HG03095 (cell line): Measurements from ENCODE around the gene ZNF133.
"Not testable (repeated sequence)": the region's sequence is repeated elsewhere in the genome, so short reads cannot be mapped to it uniquely, and the experiment has no call there.

ENCODE experiments used
- ATAC-seq: cut with Tn5 transposase; IDR thresholded peaks from one replicate; pipeline ENCODE4 v1.9.1; 2021; ENCODE audit warnings: moderate library complexity; ENCODE audit not compliant: unreplicated experiment

Gene ZNF133

DNA sequence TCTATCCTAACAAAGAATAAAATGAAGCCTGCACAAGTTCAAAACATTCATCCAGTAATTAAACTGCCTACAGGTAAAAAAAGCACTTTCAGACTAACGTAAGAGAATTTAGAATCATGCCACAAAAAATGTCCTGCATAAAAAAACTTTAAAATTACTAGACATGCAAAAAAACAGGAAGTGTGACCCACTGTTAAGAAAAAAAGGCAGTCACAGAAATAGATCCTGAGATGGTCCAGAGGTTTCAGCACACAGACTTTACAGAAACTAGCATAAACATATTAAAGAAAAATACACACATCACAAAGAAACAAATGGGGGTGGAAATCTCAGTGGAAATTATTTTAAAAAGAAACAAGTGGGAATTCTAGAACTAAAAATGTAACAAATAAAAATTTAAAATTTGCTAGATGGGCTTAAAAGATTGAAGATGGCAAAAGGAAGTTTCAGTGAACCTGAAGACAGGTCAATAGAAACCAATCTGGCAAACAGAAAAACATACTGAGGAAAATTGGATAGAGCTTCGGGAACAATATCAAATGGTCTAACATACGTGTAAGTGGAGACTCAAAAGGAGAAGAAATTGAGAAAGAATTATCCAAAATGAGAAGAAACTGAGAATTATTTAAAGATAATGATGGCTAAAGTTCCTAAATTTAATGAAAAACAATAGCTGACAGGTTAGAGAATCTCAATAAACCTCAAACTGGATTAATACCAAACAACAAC lies 3.4 kb upstream of the ZNF133 start:
- ATAC-seq = no peak

GRCh38 chr20:18287546-18287914 lies 797 bp upstream of the ZNF133 start:
- ATAC-seq = no peak

GRCh38 chr20:18288749-18289267 lies 481 bp downstream of the ZNF133 start:
- ATAC-seq = no peak

DNA sequence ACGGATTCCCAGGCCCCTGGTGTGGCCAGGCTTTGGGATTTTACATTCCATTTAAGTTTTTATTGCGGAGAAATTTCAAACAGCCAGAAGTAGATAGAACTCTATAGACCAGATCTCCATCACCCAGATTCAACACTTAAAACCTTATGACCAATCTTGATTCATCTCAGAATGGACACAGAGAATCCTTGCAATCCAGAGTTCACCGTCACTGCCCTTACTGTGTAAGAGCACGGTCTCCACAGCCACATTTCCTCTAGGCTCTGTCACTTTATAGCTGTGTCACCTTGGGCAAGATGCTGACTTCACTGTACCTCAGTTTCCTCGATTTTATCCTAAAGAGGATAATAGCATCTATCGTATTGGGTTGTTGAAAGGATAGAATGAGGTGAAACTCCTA lies 979 bp downstream of the ZNF133 start:
- no peak for ATAC-seq

DNA sequence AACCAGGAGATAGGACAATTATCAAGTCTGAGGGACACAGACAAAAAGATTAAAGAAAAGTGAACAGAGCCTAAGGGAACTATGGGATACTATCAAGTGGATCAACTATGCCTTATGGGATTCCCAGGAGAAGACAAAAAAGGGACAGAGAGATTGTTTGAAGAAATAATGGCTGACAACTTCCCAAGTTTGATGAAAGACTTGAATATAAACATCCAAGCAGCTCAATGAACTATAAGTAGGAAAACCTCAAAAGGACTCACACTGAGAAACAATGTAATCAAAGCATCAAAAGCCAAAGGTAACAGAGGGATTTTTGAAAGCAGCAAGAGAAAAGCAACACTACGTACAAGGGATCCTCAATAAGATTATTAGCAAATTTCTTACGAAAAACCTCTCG lies 11.0 kb downstream of the ZNF133 start:
- ATAC-seq = no peak

DNA sequence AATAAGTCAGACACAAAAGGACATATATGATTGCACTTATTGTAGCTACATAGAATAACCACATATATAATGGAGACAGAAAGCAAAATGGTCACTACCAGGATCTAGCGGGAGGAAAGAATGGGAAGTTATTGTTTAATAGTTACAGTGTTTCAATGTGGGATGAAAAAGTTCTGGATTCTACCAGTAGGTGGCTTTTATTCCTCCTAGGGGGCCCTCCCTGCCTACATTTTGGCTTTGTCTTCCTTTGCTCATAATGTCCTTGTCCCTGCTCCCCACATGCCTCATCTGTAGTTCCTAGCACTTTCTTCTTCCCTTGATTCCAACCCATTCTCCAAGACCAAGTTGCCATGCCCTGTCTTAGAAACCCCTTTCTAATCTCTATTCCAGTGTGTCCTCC lies 16.3 kb downstream of the ZNF133 start:
- ATAC-seq = no peak

DNA sequence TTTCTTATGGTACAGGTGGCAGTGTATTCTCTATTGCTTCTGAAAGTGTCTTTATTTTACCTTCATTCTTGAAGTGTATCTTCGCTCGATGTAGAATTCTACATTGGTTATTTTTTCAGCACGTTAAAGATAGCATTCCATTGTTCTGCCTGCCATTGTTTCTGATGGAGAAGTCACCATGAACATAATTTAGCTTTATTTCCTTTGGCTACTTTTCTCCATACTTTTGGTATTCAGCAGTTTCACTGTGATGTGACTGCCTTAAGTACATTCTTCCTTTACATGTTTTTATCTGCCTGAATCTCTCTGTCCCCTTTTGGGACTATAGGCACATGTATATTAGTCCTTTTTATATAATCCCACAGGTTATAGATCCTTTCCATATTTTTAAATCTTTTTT lies 19.0 kb downstream of the ZNF133 start:
- no peak for ATAC-seq

- ATAC-seq = no peak
Observed at GRCh38 chr20:18310051-18310450, 21.7 kb downstream of the ZNF133 start.

DNA sequence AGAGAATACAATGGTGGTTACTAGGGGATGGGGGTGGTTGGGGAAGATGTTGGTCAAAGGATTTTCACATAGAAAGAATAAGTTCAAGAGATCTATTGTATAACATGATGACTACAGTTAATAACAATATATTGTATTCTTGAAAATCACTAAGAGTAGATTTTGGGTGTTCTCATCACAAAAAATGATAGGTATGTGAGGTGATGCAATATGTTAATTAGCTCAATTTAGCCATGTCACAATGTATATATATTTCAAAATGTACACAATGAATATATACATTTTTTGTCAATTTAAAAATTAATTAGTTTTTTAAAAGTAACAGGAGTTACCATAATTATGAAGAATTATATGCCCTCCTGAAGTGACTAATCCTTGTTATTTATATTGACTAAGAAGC lies 22.3 kb downstream of the ZNF133 start:
- ATAC-seq = no peak

- ATAC-seq = no peak
Observed at GRCh38 chr20:18312723-18313122, 24.4 kb downstream of the ZNF133 start.

- no peak for ATAC-seq
Observed at GRCh38 chr20:18313411-18313810, 25.1 kb downstream of the ZNF133 start.

GRCh38 chr20:18314786-18315406 lies 26.6 kb downstream of the ZNF133 start:
- ATAC-seq = no peak

GRCh38 chr20:18316166-18316565 lies 27.8 kb downstream of the ZNF133 start:
- no peak for ATAC-seq

DNA sequence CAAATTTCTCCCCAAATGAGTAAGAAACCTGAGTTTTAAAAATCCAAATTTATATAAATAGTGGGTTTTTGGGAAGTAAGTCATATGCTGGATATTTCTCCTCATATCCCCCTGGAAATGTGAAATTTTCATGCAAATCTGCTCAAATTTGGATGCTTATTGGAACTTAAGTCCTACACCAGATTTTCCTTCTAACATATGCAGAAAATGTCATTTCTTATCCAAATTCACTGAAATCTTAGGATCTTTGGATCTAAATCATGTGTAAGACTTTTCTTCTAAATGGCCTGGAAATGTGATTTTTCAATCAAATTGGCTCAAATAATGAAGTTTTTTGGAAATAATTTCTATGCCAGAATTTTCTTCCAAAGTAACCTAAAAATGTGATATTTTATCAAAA lies 33.0 kb downstream of the ZNF133 start:
- ATAC-seq = no peak

DNA sequence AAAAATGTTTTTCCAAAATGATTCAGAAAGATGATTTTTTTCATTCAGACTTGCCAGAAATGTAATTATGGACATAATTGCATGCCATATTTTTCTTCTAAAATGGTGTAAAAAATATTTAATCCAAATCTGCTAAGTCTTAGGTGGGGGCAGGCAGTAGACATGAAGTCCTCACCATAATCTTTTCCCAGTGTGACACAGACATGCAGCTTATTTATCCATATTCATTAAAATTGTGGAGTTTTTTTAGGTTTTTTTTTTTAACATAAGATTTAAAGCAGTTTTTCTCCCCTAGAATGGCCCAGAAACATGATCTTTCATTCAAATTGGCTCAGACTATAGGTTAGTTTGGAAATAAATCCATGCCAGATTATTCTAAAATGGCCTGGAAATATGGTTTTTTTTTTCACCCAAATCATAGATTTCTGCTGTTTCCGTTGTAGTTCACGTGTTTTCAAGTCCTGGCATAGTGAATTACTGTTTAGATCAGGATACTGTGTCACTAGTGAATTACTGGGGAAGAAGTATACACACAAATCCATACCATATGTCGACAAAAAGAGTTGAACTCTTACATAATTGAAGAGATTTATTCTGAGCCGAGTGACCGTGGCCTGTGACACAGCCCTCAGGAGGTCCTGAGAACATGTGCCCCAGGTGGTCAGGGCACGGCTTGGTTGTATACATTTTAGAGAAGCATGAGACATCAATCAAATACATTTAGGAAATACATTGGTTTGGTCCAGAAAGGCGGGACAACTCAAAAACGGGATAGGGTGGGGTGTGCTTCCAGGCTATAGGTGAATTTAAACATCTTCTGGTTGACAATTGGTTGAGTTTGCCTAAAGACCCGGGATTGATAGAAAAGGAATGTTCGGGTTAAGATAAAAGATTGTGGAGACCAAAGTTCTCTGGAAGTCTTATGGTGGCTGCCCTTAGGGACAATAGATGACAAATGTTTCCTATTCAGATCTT lies 33.9 kb downstream of the ZNF133 start:
- no peak for ATAC-seq

DNA sequence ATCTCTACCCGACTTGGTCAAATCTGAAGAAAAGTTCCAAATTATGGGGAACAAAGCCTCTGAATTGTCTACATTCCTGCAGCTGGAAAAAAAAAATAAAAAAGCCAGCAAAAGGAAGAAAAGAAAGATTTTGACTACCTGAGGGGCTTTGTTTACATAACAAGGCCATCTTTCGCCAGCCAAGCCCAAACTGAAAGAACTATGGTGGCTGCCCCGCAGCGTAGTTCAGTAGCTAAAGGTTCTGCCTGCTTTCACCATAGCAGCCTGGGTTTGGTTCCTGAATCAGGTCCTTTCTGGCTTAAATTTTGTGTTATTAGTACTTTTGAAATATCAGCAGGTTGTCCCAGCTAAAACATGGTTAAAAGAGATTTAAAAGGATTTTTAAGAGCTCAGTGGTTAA lies 35.4 kb downstream of the ZNF133 start:
- ATAC-seq = no peak

GRCh38 chr20:18324596-18325089 lies 36.3 kb downstream of the ZNF133 start:
- no peak for ATAC-seq

- ATAC-seq = no peak
Observed at GRCh38 chr20:18326990-18327389, 38.7 kb downstream of the ZNF133 start.

- no peak for ATAC-seq
Observed at GRCh38 chr20:18331694-18332093, 43.4 kb downstream of the ZNF133 start.

GRCh38 chr20:18349749-18350148 lies 61.4 kb downstream of the ZNF133 start:
- not testable (repeated sequence) for ATAC-seq

GRCh38 chr20:18359854-18360253 lies 71.5 kb downstream of the ZNF133 start:
- no peak for ATAC-seq
